OCI-LY1 (cell line): Measurements from ENCODE around the gene MYO1E.

Source experiments
- CTCF ChIP-seq: fragments of 200-600 bp; sonication (generic), shearing (Covaris generic); IDR thresholded peaks from 2 replicates; pipeline ENCODE4 v1.5.1; 2017; ENCODE audit warnings: mild to moderate bottlenecking, antibody characterized with exemption, low read length, moderate library complexity, mixed read lengths
- EZH2 ChIP-seq: fragments of 200-600 bp; sonication (generic), shearing (Covaris generic); IDR thresholded peaks from 2 replicates; pipeline ENCODE4 v1.8.0; 2017; ENCODE audit warnings: borderline replicate concordance, mixed run types, mild to moderate bottlenecking, antibody characterized with exemption, low read length, moderate library complexity, mixed read lengths

DNA sequence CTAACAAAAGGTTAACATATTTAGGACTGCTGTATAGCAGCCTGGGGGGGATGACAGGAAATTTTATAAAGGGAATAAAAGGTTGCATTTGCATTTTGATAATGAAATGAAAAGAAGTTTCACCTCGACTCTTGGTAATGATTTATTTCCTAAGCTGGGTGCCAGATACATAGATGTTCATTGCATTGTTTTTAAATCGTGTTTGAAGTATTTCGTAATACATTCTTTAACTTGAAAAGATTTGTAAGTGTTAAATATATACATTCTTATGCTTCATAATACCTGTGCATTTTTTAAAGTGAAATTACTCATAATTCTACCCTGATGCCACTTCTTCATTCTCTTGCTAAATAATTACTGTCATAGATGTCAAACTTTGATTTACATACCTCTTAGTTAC, 143.2 kb downstream of the MYO1E start:
- no peak for TF ChIP-seq CTCF
- TF ChIP-seq EZH2: no peak
